HG02973 (cell line): ENCODE results near the gene RNF19B.

Source experiments
- ATAC-seq: cut with Tn5 transposase; IDR thresholded peaks from one replicate; pipeline ENCODE4 v1.9.1; 2021; ENCODE audit warnings: moderate library complexity; ENCODE audit not compliant: unreplicated experiment

Gene RNF19B

GRCh38 chr1:32971156-32971555 lies 6.5 kb upstream of the RNF19B start:
- no peak for ATAC-seq

GRCh38 chr1:32969566-32969965 lies 5.0 kb upstream of the RNF19B start:
- no peak for ATAC-seq

GRCh38 chr1:32967888-32968568 lies 3.4 kb upstream of the RNF19B start:
- no peak for ATAC-seq

DNA sequence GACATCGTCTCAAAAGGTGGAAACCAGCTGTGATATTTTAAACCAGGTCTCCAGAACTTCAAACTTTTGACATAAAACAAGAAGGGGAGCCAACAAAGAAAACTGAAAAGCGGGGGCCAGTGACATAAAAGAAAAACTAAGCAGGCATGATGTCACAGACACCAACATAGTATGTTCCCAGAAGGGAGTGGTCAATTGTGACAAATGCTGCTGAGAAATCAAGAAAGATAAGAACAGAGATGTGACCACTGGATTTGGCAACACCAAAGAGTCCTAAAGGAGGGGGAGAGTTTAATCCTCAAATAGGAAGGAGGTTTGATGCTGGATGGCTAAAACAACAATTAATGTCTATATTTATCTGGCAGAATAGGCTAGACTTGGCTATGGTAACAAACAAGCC lies 2.3 kb upstream of the RNF19B start:
- ATAC-seq: no peak

DNA sequence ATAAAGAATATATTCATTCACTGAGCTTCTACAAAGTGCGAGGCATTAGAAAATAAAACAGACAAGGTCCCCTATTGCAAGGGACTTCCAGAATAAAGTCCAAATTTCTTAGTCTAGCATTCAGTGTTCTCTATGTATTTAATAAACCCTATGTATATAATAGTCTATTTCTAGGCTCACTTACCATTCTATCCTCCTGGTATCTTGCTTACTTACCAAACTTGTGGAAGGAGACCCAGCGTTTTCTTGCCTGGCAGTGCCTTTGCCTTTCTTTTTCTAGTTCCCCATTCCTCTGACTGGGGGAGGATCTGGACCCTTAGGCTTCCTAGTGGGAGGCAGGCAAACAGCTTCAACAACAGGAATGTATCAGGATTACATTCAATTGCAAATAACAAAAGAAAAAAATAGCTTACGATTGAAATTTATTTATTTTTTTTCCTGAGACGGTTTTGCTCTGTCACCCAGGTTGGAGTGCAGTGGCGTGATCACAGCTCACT lies 690 bp upstream of the RNF19B start:
- ATAC-seq: no peak

DNA sequence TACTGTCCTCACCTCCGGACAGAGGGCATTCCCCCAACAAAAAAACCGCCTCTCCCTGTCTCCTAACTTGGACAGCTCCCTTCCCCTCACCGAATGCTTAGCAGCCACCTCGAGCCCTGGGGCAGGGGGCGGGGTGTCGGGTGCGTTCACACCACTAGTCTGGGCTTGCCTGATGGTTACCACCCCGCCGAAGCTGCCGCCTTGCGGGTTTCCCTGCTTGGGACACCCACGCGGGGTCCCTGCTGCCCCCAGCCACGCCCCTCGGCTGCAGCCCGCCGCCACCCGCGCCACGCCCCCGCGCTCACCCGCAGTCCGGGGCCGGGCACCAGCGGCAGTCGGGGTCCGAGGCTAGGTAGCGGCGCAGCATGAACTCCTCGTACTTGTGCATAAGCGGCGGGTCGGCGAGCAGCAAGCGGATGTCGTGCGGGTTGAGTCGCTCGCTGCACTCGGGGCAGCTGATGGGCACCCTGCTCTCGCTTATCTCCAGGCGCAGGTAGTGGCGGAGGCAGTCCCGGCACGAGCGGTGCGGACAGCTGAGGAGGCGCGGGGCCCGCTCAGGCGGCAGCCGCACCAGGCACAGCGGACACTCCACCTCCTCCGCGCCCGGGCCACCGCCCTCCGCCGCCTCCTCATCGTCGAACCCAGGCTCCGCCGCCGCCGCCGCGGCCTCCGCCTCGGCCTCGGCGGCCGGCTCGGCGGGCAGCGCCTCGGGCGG lies 706 bp downstream of the RNF19B start:
- ATAC-seq: peak; percentile 18

GRCh38 chr1:32962248-32962896 lies 2.2 kb downstream of the RNF19B start:
- no peak for ATAC-seq

GRCh38 chr1:32960819-32961355 lies 3.7 kb downstream of the RNF19B start:
- no peak for ATAC-seq

DNA sequence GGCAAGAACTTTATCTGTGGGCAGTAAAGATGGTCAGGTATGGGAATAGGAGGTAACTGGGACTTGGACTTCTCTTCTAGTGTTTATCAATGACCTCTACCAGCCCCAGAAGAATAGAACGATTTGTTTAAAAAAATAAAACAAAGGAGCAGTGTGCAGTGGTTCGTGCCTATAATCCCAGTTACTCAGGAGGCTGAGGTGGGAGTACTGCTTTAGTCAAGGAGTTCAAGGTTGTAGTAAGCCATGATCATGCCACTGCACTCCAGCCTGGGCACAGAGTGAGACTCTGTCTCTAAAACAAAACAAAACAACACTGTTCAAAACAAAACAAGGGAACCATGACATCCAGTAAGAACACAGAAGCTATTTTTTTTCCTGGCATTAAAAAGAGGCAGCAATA lies 4.3 kb downstream of the RNF19B start:
- ATAC-seq: no peak

- no peak for ATAC-seq
Measured at GRCh38 chr1:32958827-32959226, 5.8 kb downstream of the RNF19B start.

DNA sequence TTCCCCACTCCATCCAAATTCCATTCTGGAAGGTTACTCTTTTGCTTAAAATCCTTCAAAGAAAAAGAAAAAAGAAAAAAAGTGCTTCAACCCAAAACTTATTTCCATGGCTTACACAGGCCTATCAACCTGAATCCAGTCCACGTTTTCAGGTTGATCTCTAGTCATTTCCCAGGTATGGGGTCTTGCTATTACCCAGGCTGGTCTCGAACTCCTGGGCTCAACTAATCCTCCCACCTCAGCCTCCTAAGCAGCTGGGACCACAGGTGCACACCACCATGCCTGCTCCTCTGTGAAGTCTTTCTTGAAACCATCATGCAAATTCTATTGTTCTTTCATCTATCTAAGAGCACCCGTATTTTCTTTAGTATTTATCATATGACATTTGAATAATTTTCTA lies 7.6 kb downstream of the RNF19B start:
- no peak for ATAC-seq

- ATAC-seq: no peak
Measured at GRCh38 chr1:32954168-32954567, 10.4 kb downstream of the RNF19B start.

DNA sequence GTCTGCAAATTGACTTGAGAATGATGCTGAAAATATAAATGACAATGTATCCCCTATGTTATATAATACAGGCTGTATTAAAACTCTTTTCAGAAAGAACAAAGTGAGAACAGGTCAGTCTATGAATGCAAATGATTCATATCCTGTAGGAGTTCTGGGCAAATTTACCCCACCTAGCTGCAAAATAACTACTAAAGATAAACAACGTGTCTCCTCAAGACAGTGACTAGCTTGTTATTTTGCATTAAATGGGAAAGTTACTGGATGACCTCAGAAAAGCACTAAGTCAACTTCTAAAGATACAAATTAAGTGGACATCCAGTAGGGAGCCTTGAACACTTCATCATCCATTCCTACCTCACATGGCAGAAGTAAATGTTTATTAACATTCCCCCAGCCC lies 11.1 kb downstream of the RNF19B start:
- ATAC-seq: no peak

- no peak for ATAC-seq
Measured at GRCh38 chr1:32949519-32949918, 15.1 kb downstream of the RNF19B start.

GRCh38 chr1:32948905-32949304 lies 15.7 kb downstream of the RNF19B start:
- no peak for ATAC-seq

GRCh38 chr1:32948390-32948722 lies 16.3 kb downstream of the RNF19B start:
- ATAC-seq: no peak

GRCh38 chr1:32947669-32948389 lies 16.8 kb downstream of the RNF19B start:
- no peak for ATAC-seq

DNA sequence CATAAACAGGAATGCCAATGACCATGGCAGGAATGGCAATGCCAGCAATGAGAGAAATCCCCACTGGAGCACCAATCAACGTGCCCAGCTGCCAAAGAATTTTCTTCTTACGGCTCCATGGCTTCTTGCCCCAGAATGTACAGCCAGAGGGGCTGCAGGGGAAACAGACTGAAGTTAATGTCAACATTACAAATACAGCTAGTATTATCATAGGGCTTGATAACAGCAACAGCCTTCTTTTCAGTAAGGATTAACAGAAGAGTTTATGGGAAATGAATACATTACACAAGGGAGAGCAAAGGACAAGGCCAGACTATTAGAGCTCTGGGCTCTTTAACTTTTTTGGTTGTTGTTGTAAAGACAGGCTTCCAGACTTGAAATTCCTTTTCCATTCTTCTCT lies 18.2 kb downstream of the RNF19B start:
- ATAC-seq: no peak

DNA sequence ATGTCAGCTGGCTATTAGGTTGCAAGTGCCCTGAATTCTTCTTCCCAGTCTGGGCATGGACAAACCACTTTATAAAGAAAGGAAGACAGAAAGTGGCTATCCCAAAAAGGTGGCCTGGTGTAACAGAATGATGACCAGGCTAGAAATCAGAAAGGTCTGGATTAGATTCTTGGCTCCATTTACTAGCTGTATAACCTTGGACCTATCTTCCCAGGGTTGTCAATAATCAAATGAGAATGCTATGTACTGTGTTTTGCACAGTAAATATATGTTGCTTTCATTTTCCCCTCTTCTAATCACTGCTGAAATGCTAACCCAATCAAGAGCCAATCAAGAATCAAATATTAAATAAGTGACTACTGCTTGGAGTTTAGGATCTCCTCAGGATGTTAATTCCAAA lies 20.4 kb downstream of the RNF19B start:
- no peak for ATAC-seq

GRCh38 chr1:32939655-32940371 lies 24.8 kb downstream of the RNF19B start:
- no peak for ATAC-seq

- no peak for ATAC-seq
Measured at GRCh38 chr1:32937061-32937460, 27.5 kb downstream of the RNF19B start.
